Right cardiac atrium (tissue), 5 donors: ENCODE data around the gene NANOS3. TPM values are rescaled to one million over a fixed set of nuclear protein-coding genes. Genes with fewer than 3 reads are reported as not detected.

Experiments used
- ATAC-seq, 2 donors: fragments of 200-7000 bp; cut with Tn5 transposase; one replicate each; pipeline versions ENCODE4 v1.8.0 to v1.9.1; 2020; ENCODE audit warnings: moderate library complexity in 2 of 2, mild to moderate bottlenecking in 1 of 2
- DNase-seq, 3 donors: peaks; one replicate each; pipeline ENCODE4 v3.0.0-alpha.2; 2020
- H3K27ac ChIP-seq: one replicate; pipeline ENCODE4 v1.5.1; 2013; ENCODE audit warnings: mild to moderate bottlenecking, low read length, control low read depth, moderate library complexity
- H3K27me3 ChIP-seq: one replicate; pipeline ENCODE4 v1.6.1; 2013; ENCODE audit not compliant: control insufficient read depth, insufficient read depth
- H3K4me1 ChIP-seq: one replicate; pipeline ENCODE4 v1.6.1; 2013; ENCODE audit warnings: low read length; ENCODE audit not compliant: control insufficient read depth, insufficient read depth
- H3K4me3 ChIP-seq: one replicate; pipeline ENCODE4 v1.5.1; 2013; ENCODE audit warnings: low read length, control low read depth
- H3K9me3 ChIP-seq: one replicate; pipeline ENCODE4 v1.6.1; 2013; ENCODE audit warnings: low read length; ENCODE audit not compliant: control insufficient read depth
- WGBS: extraction: QIAGEN DNeasy Blood & Tissue Kit; methylation state at CpG from one replicate; pipeline ENCODE4 v1.1.7; 2013; 5-methylcytosine and 5-hydroxymethylcytosine counted together
- intact Hi-C, 4 donors: fragments of 100-400 bp; cut with DNase I; formaldehyde crosslinking; loops; one replicate each; pipeline versions ENCODE4 v1.11.0 to v1.14.0; 2022 to 2023
- polyA plus RNA-seq: library from polyadenylated mRNA; stranded (reverse); fragments of 200-250 nt; gene quantifications from one replicate; pipeline ENCODE4 v1.2.3, GENCODE V29; 2013
- total RNA-seq, 4 donors: library from RNA; stranded (reverse); fragmentation: NEBNext Ultra II Directional; extraction: Animal tissue kit (Norgen Biotek cat#: 25700); gene quantifications; one replicate each; pipeline ENCODE4 v1.2.1, GENCODE V29; 2021
- donor health status: healthy with polysubstance abuse.
- donor health status: DM: no; HTN: yes; CAD: no.
- donor health status: DM: no; HTN: no; CAD: no.
- donor health status: DM: no; HTN: yes; CAD: no; lungs with severe emphysema.
- donor health status: DM: yes; HTN: yes; CAD: no.

The NANOS3 gene
- total and polyA plus RNA-seq, 5 donors: 0.86 to 2.1 (median 1.6) TPM; not detected in 1

GRCh38 chr19:13882419-13882795 is 5.5 kb downstream of the NANOS3 start:
- intact Hi-C loops: loop anchor here in 3 of 4 donors (5.0 to 10.0 kb wide), 3 partner anchors 162 to 190 kb away; partner anchors contain the start of gene MISP3 (in 1 of the 3)
- no peak for DNase-seq
- no peak overlapping the region for H3K27ac ChIP-seq

DNA sequence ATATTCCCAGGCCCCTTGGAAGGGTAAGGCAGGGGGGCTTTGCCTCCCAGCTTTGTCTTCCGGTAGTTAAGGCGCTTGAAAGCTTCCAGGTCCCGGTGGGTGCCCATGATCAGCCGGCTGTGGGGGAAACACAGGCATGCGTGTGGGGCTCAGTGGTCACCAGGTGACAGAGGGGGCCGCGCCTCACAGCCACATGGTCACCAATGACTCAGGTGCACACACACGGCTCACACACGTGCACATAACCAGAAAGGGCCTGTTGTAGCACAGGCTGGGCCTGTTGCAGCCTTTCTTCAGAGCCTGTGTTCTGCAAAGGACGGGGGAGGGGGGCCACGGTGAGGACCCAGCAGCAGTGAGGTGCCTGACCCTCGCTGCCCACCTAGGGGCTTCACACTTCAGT is 5.9 kb downstream of the NANOS3 start:
- WGBS: 94% methylated on average over 12 of the region's 12 CpGs
- ATAC-seq (no peak), DNase-seq (no peak)
- intact Hi-C loops: loop anchor here in 3 of 4 donors (5.0 to 10.0 kb wide), 3 partner anchors 162 to 189 kb away; partner anchors contain the start of gene MISP3 (in 1 of the 3)
- H3K9me3 ChIP-seq: no peaks in the 10 kb centered on the region
- no peak overlapping the region for H3K4me3 ChIP-seq
- H3K27ac ChIP-seq: no peak overlapping the region
- H3K4me1 ChIP-seq: peaks cover 2% of the 10 kb centered on the region
- H3K27me3 ChIP-seq: no peaks in the 10 kb centered on the region

More at GRCh38 chr19:13882419-13882795, 5.5 kb downstream of the NANOS3 start:
- Histone ChIP-seq H3K27me3 (no peaks in the 10 kb centered on the region), H3K9me3 (no peaks in the 10 kb centered on the region), H3K4me1 (peaks cover 2% of the 10 kb centered on the region), H3K4me3 (no peak overlapping the region)
- 79% methylated on average over 5 of the region's 5 CpGs for WGBS
- ATAC-seq: no peak

- 85% methylated on average over 10 of the region's 10 CpGs for WGBS
Measured at GRCh38 chr19:13883516-13884064, 6.7 kb downstream of the NANOS3 start.

GRCh38 chr19:13884726-13885591 is 8.0 kb downstream of the NANOS3 start:
- Histone ChIP-seq H3K4me3 (no peak overlapping the region), H3K4me1 (peaks cover 2% of the 10 kb centered on the region), H3K9me3 (no peaks in the 10 kb centered on the region), H3K27ac (no peak overlapping the region), H3K27me3 (no peaks in the 10 kb centered on the region)
- intact Hi-C loops: loop anchor here in 3 of 4 donors (5.0 to 10.0 kb wide), 3 partner anchors 160 to 187 kb away; partner anchors contain the start of gene MISP3 (in 1 of the 3)
- DNase-seq (peak in 1 of 3 donors; percentile 57), ATAC-seq (no peak)
- 71% methylated on average over 26 of the region's 26 CpGs for WGBS

More at GRCh38 chr19:13883516-13884064, 6.7 kb downstream of the NANOS3 start:
- no peaks in the 10 kb centered on the region for H3K27me3 ChIP-seq
- ATAC-seq: no peak
- no peaks in the 10 kb centered on the region for H3K9me3 ChIP-seq
- H3K4me1 ChIP-seq: peaks cover 2% of the 10 kb centered on the region
- H3K27ac ChIP-seq: no peak overlapping the region
- intact Hi-C loops: loop anchor here in 3 of 4 donors (5.0 to 10.0 kb wide), 3 partner anchors 161 to 189 kb away; partner anchors contain the start of gene MISP3 (in 1 of the 3)
- DNase-seq: no peak
- H3K4me3 ChIP-seq: no peak overlapping the region

- WGBS: 89% methylated on average over 20 of the region's 20 CpGs
- intact Hi-C loops: loop anchor here in 1 of 4 donors (10.0 kb wide), 1 partner anchor 159 kb away; no protein-coding TSS in a partner anchor
Measured at GRCh38 chr19:13885826-13886365, 9.0 kb downstream of the NANOS3 start.

DNA sequence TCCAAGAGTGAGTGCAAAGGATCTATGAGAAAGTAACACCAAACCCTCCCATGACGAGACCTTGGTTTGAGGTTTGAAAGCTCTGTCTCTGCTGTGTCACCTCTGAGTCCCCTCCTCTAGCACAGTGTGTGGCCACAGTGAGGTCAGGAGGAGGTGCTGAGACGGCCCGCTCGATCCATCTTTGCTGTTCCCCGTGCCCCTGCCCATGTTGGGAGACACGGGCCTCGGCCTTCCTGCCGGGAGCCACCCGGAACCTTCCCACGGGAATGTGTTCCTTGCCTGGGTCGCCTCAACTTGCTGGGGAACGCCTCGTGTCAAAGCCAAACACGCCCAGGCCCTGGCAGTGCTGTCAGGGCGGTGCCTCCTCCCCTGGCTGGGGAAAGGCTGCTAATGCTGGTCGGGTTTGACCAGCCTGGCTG is 10.1 kb downstream of the NANOS3 start:
- DNase-seq: peak in 1 of 3 donors; percentile 25
- ATAC-seq: no peak
- intact Hi-C loops: loop anchor here in 1 of 4 donors (10.0 kb wide), 1 partner anchor 158 kb away; no protein-coding TSS in a partner anchor
- no peak overlapping the region for H3K27ac ChIP-seq
- H3K9me3 ChIP-seq: no peaks in the 10 kb centered on the region
- no peaks in the 10 kb centered on the region for H3K4me1 ChIP-seq
- 63% methylated on average over 16 of the region's 16 CpGs for WGBS
- H3K4me3 ChIP-seq: no peak overlapping the region
- H3K27me3 ChIP-seq: no peaks in the 10 kb centered on the region

More at GRCh38 chr19:13885826-13886365, 9.0 kb downstream of the NANOS3 start:
- H3K4me1 ChIP-seq: no peaks in the 10 kb centered on the region
- no peaks in the 10 kb centered on the region for H3K9me3 ChIP-seq
- no peak overlapping the region for H3K4me3 ChIP-seq
- DNase-seq (no peak), ATAC-seq (no peak)
- H3K27me3 ChIP-seq: no peaks in the 10 kb centered on the region
- no peak overlapping the region for H3K27ac ChIP-seq

DNA sequence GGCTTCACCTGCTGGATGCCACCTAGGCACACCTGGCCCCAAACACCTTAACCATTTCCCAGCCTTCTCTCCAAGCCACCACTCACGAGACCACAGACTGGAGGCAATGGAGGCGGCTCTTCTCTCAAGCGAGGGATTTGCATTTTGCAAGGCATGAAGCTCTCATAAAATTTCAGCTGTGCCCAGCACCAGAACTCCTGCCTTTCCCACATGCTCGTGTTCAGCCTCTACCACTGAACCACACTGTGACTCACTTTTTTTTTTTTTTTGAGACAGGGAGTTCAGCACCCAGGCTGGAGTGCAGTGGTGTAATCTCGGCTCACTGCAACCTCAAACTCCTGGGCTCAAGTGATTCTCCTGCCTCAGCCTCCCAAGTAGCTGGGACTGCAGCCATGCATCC is 10.6 kb downstream of the NANOS3 start:
- no peaks in the 10 kb centered on the region for H3K4me1 ChIP-seq
- DNase-seq: no peak
- 77% methylated on average over 5 of the region's 5 CpGs for WGBS
- intact Hi-C loops: loop anchor here in 1 of 4 donors (10.0 kb wide), 1 partner anchor 157 kb away; no protein-coding TSS in a partner anchor
- no peak overlapping the region for H3K4me3 ChIP-seq
- no peaks in the 10 kb centered on the region for H3K9me3 ChIP-seq
- no peak for ATAC-seq
- no peaks in the 10 kb centered on the region for H3K27me3 ChIP-seq
- no peak overlapping the region for H3K27ac ChIP-seq

DNA sequence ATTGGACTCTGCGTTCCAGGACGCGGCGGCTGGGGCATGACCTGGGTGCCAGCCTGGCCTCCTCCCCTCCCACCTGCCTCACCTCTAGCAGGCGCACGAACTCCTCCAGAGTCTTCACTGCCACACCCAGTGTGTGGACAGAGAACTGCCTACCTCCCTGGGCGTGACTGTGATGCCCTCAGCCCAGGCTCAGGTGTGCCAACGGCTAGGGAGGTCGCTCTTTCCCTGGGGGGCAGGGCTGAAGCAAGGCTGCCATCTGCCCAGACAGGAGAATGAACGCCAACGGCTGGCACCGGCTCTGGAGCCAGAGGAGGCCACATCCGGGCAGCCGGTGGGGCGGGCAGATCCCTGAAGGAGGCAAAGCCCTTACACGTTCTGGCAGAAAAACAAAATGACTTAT is 11.3 kb downstream of the NANOS3 start:
- 93% methylated on average over 16 of the region's 16 CpGs for WGBS
- Histone ChIP-seq H3K4me1 (no peaks in the 10 kb centered on the region), H3K9me3 (no peaks in the 10 kb centered on the region), H3K27me3 (no peaks in the 10 kb centered on the region), H3K27ac (no peak overlapping the region), H3K4me3 (no peak overlapping the region)
- intact Hi-C loops: loop anchor here in 1 of 4 donors (10.0 kb wide), 1 partner anchor 157 kb away; no protein-coding TSS in a partner anchor
- ATAC-seq: no peak
- DNase-seq: peak in 1 of 3 donors; percentile 37

GRCh38 chr19:13890136-13890535 is 13.2 kb downstream of the NANOS3 start:
- Histone ChIP-seq H3K27me3 (no peaks in the 10 kb centered on the region), H3K4me3 (no peak overlapping the region), H3K4me1 (no peaks in the 10 kb centered on the region), H3K9me3 (no peaks in the 10 kb centered on the region), H3K27ac (no peak overlapping the region)
- intact Hi-C loops: no loop called here
- DNase-seq (peak in 1 of 3 donors; percentile 28), ATAC-seq (no peak)
- 92% methylated on average over 13 of the region's 13 CpGs for WGBS

- DNase-seq (no peak), ATAC-seq (no peak)
- no peaks in the 10 kb centered on the region for H3K27me3 ChIP-seq
- no peak overlapping the region for H3K27ac ChIP-seq
- WGBS: 76% methylated on average over 9 of the region's 9 CpGs
- intact Hi-C loops: no loop called here
- no peak overlapping the region for H3K4me3 ChIP-seq
- no peaks in the 10 kb centered on the region for H3K9me3 ChIP-seq
- H3K4me1 ChIP-seq: no peaks in the 10 kb centered on the region
Measured at GRCh38 chr19:13892870-13893269, 15.9 kb downstream of the NANOS3 start.
